Endothelial cell of umbilical vein (primary cell): Measurements from ENCODE around the gene HLA-DOA.

Experiments
- CTCF ChIP-seq, 2 donors: IDR thresholded peaks; 1 replicate in 1 of 2; 2 replicates in 1 of 2; pipeline ENCODE4 v1.5.1; 2011; ENCODE audit warnings: low read length in 2 of 2, mild to moderate bottlenecking in 2 of 2, moderate library complexity in 2 of 2, control low read depth in 1 of 2, inconsistent platforms in 1 of 2, low read depth in 1 of 2; ENCODE audit not compliant: insufficient read depth in 1 of 2; ENCODE audit errors: extremely low read depth in 1 of 2
- EZH2 ChIP-seq: IDR thresholded peaks from 2 replicates; pipeline ENCODE4 v1.6.1; 2012; ENCODE audit warnings: borderline replicate concordance, low read depth, mild to moderate bottlenecking, moderate library complexity, low read length, inconsistent platforms; ENCODE audit not compliant: severe bottlenecking
- POLR2AphosphoS5 ChIP-seq: IDR thresholded peaks from 2 replicates; pipeline ENCODE4 v1.6.1; 2012; ENCODE audit warnings: low read depth, mild to moderate bottlenecking, control low read depth, low read length, moderate library complexity; ENCODE audit not compliant: insufficient read depth

- no peak for TF ChIP-seq POLR2AphosphoS5
- TF ChIP-seq CTCF (IDR thresholded peaks at IDR 0.05; ENCODE audit: extremely low read depth in 1 of 2, insufficient read depth in 1 of 2, low read depth in 1 of 2, low read length in 2 of 2) = no peak
- TF ChIP-seq EZH2 = no peak
Measured at GRCh38 chr6:32983964-32984621, 25.3 kb downstream of the HLA-DOA start.
